Transverse colon (tissue), 4 donors: ENCODE measurements around the gene OR4C45. TPM values are rescaled to one million over a fixed set of nuclear protein-coding genes. Genes with fewer than 3 reads are reported as not detected.

Experiments
- DNase-seq: peaks from one replicate; pipeline ENCODE4 v3.0.0-alpha.2; 2019
- H3K27ac ChIP-seq, 4 donors: fragments of 200-600 bp; sonication (generic); 2 replicates each; pipeline ENCODE4 v1.5.1; 2016 to 2018; ENCODE audit warnings: inconsistent platforms in 4 of 4
- H3K27me3 ChIP-seq: fragments of 200-600 bp; sonication (generic); 2 replicates; pipeline ENCODE4 v1.5.1; 2017; ENCODE audit warnings: inconsistent platforms
- H3K36me3 ChIP-seq, 4 donors: fragments of 200-600 bp; sonication (generic); 2 replicates each; pipeline ENCODE4 v1.5.1; 2017 to 2019; ENCODE audit warnings: inconsistent platforms in 4 of 4
- H3K4me1 ChIP-seq, 4 donors: fragments of 200-600 bp; sonication (generic); 2 replicates each; pipeline ENCODE4 v1.5.1; 2017 to 2020; ENCODE audit warnings: inconsistent platforms in 4 of 4
- H3K4me3 ChIP-seq, 4 donors: fragments of 200-600 bp; sonication (generic); 1 replicate in 1 of 4; 2 replicates in 3 of 4; pipeline versions ENCODE4 v1.5.1 to v1.6.1; 2017 to 2019; ENCODE audit warnings: inconsistent platforms in 4 of 4
- H3K9me3 ChIP-seq, 2 donors: fragments of 200-600 bp; sonication (generic); 2 replicates each; pipeline ENCODE4 v1.5.1; 2017 to 2019; ENCODE audit warnings: inconsistent platforms in 2 of 2
- EP300 ChIP-seq: sonication (generic); formaldehyde crosslinking; IDR thresholded peaks from one replicate; pipeline ENCODE4 v1.6.1; 2017; ENCODE audit warnings: antibody characterized with exemption, low read depth
- POLR2A ChIP-seq: fragments of 450-650 bp; IDR thresholded peaks from one replicate; pipeline ENCODE4 v1.6.1; 2016; ENCODE audit warnings: antibody characterized with exemption, mild to moderate bottlenecking, moderate library complexity
- POLR2AphosphoS5 ChIP-seq, 3 donors: sonication (generic); formaldehyde crosslinking; IDR thresholded peaks; one replicate each; pipeline ENCODE4 v1.6.1; 2016; ENCODE audit warnings: antibody characterized with exemption in 3 of 3
- WGBS, 2 donors: methylation state at CpG; one replicate each; pipeline ENCODE4 v1.1.5; 2018; ENCODE audit warnings: low coverage in 1 of 2; 5-methylcytosine and 5-hydroxymethylcytosine counted together
- in situ Hi-C, 4 donors: fragments of 200-750 bp; cut with MboI; loops; one replicate each; pipeline versions ENCODE4 v1.15.0 to v1.15.1; 2017; ENCODE audit warnings: low sequenced_read_pairs in 3 of 4, low pct_ligation_motif_present in 1 of 4, low pct_unique_long_range_greater_than_20kb in 1 of 4
- intact Hi-C: fragments of 100-400 bp; cut with DNase I; formaldehyde crosslinking; loops from one replicate; pipeline ENCODE4 v1.15.1; 2023; ENCODE audit warnings: low total_unique reads
- total RNA-seq, 4 donors: library from RNA; depleted of rRNA; stranded (reverse); fragments of >200 nt; gene quantifications; one replicate each; pipeline ENCODE4 v1.1.0, GENCODE V29; 2016
- TF ChIP-seq, protein P1 (sequence below), 5 experiments: fragments of 200-600 bp in 3 of 5; fragments of 450-650 bp in 2 of 5; sonication (generic) in 3 of 5; IDR thresholded peaks; 1 replicate in 2 of 5; 2 replicates in 3 of 5; pipeline ENCODE4 v1.5.1; 2016 to 2017; ENCODE audit warnings: antibody characterized with exemption in 5 of 5, inconsistent platforms in 3 of 5, mild to moderate bottlenecking in 2 of 5, moderate library complexity in 1 of 5

Gene OR4C45
- total RNA-seq, 4 donors from 2014 or later = not detected

DNA sequence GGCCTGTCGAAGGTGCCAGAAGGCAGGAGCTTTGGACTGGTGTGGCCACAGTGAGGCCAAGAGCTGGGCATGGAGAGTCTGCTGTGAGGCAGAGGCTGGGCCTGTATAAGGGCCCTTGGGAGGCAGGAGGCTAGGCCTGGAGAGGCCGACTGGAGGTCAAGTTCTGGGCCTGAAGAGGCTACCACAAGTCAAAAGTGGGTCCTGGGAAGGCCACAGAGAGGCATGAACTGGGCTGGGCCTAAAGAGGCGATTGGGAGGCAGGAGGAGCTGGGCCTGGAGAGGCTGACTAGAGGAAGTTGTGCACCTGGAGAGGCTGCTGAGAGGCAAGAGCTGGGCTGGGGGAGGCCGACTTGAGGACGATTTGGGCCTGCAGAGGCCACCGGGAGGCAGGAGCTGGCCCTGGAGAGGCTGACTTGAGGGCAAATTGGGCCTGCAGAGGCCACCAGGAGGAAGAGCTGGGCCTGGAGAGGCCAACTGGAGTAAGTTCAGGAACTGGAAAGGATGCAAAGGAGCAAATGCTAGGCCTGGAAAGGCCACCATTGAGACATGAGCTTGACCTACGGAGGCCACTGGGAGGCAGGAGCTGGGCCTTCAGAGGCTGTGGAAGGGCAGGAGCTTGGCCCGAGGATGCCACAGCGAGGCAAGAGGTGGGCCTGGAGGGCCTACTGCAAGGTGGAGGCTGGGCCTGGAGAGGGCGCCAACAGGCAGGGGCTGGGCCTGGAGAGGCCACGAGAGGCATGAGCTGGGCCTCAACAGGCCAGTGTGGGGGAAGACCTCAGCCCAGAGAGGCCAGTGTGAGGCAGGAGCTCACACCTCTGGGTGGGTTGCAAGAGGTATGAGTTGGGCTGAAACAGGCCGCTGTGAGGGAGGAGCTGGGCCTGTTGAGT, 39.8 kb downstream of the OR4C45 start:
- in situ Hi-C loops (no loop called here), intact Hi-C loops (no loop called here)
- no peak for DNase-seq
- no peaks in the 10 kb centered on the region for H3K27me3 ChIP-seq
- no peak overlapping the region for H3K4me3 ChIP-seq
- no peaks in the 10 kb centered on the region for H3K36me3 ChIP-seq
- no peaks in the 10 kb centered on the region for H3K4me1 ChIP-seq
- TF ChIP-seq EP300 (no peak), POLR2AphosphoS5 (IDR thresholded peaks at IDR 0.05) (no peak), POLR2A (no peak)
- TF ChIP-seq, protein P1, sequence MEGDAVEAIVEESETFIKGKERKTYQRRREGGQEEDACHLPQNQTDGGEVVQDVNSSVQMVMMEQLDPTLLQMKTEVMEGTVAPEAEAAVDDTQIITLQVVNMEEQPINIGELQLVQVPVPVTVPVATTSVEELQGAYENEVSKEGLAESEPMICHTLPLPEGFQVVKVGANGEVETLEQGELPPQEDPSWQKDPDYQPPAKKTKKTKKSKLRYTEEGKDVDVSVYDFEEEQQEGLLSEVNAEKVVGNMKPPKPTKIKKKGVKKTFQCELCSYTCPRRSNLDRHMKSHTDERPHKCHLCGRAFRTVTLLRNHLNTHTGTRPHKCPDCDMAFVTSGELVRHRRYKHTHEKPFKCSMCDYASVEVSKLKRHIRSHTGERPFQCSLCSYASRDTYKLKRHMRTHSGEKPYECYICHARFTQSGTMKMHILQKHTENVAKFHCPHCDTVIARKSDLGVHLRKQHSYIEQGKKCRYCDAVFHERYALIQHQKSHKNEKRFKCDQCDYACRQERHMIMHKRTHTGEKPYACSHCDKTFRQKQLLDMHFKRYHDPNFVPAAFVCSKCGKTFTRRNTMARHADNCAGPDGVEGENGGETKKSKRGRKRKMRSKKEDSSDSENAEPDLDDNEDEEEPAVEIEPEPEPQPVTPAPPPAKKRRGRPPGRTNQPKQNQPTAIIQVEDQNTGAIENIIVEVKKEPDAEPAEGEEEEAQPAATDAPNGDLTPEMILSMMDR (IDR thresholded peaks at IDR 0.05) = no peak
- H3K27ac ChIP-seq = no peak overlapping the region
- H3K9me3 ChIP-seq = peaks cover 0 to 13% of the 10 kb centered on the region in 2 donors
- 75 to 79% methylated on average over 6 to 12 of the region's 12 CpGs for WGBS, 2 donors

DNA sequence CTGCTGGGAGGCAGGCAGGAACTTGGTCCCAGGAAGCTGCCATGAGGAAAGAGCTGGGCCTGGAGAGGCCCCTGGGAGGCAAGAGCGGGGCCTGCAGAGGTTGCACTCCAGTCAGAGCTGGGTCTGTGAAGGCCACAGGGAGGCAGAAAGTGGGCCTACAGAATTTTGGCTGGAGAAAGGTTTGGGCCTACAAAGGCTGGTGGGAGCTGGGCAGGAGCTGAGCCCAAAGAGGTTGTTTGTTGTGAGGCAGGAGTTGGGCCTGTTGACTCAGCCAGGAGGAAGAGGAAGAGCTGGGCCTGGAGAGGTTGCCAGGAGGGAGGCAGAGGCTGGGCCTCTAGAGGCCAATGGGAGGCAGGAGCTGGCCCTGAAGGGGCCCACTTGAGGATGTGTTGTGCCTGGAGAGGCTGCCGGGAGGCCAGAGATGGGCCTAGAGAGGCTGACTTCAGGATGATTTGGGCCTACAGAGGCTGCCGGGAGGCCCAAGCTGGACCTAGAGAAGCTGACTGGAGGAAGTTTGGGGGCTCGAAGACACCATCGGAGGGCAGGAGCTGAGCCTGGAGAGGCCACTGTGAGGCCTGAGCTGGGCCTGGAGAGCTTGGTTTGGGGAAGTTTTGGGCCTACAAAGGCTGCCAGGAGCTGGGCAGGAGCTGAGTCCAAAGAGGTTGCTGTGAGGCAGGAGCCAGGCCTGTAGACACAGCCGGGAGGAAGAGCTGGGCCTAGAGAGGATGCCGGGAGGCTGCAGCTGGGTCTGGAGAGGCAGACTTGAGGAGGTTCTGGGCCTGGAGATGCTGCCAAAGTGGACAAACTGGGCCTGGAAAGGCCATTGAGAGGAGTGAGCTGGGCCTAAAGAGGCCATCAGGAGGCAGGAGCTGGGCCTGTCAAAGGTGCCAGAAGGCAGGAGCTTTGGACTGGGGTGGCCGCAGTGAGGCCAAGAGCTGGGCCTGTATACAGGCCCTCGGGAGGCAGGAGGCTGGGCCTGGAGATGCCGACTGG, 40.7 kb downstream of the OR4C45 start:
- 89 to 94% methylated on average over 3 to 10 of the region's 10 CpGs for WGBS, 2 donors
- intact Hi-C loops = no loop called here

DNA sequence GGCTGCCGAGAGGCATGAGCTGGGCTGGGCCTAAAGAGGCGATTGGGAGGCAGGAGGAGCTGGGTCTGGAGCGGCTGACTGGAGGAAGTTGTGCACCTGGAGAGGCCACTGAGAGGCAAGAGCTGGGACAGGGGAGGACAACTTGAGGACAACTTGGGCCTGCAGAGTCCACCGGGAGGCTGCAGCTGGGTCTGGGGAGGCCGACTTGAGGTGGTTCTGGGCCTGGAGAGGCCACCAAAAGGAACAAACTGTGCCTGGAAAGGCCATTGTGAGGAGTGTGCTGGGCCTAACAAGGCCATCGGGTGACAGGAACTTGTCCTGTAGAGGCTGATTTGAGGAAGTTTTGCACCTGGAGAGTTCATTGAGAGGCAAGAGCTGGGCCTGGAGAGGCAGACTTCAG, 41.5 kb downstream of the OR4C45 start:
- in situ Hi-C loops (no loop called here), intact Hi-C loops (no loop called here)
- no peaks in the 10 kb centered on the region for H3K27me3 ChIP-seq
- H3K4me1 ChIP-seq = no peaks in the 10 kb centered on the region
- no peak overlapping the region for H3K27ac ChIP-seq
- no peaks in the 10 kb centered on the region for H3K36me3 ChIP-seq
- TF ChIP-seq POLR2A = no peak
- TF ChIP-seq, protein P1 (IDR thresholded peaks at IDR 0.05) = no peak
- no peak for TF ChIP-seq EP300
- no peak for TF ChIP-seq POLR2AphosphoS5 (IDR thresholded peaks at IDR 0.05)
- no peak overlapping the region for H3K4me3 ChIP-seq
- DNase-seq = no peak
- H3K9me3 ChIP-seq = peaks cover 0 to 13% of the 10 kb centered on the region in 2 donors
- WGBS, 2 donors = 83% methylated on average over 4 to 6 of the region's 6 CpGs

More for the DNA sequence above, 40.7 kb downstream of the OR4C45 start:
- TF ChIP-seq EP300 = no peak
- TF ChIP-seq POLR2A = no peak
- TF ChIP-seq, protein P1 (IDR thresholded peaks at IDR 0.05) = no peak
- no peak for TF ChIP-seq POLR2AphosphoS5 (IDR thresholded peaks at IDR 0.05)
- no peak overlapping the region for H3K4me3 ChIP-seq
- H3K27me3 ChIP-seq = no peaks in the 10 kb centered on the region
- in situ Hi-C loops = no loop called here
- H3K4me1 ChIP-seq = no peaks in the 10 kb centered on the region
- H3K36me3 ChIP-seq = no peaks in the 10 kb centered on the region
- no peak overlapping the region for H3K27ac ChIP-seq
- DNase-seq = no peak
- H3K9me3 ChIP-seq = peaks cover 0 to 13% of the 10 kb centered on the region in 2 donors

DNA sequence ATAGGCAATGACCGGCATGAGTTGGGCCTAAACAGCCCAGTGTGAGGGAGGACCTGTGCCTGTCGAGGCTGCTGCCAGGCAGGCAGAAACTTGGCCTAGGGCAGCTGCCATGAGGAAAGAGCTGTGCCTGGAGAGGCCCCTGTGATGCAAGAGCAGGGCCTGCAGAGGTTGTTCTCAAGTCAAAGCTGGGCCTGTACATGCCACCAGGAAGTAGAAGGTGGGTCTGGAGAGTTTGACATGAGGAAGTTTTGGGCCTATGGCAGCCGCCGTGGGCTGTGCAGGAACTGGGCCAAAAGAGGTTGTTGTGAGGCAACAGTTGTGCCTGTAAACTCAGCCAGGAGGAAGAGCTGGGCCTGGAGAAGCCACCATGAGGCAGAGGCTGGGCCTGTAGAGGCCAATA, 43.2 kb downstream of the OR4C45 start:
- WGBS, 2 donors = 75% methylated on average over 4 of the region's 4 CpGs; no CpG with 5 or more reads in 1 of the 2 donors
- Histone ChIP-seq H3K4me1 (no peaks in the 10 kb centered on the region), H3K4me3 (no peak overlapping the region), H3K36me3 (no peaks in the 10 kb centered on the region), H3K27ac (no peak overlapping the region), H3K27me3 (no peaks in the 10 kb centered on the region), H3K9me3 (peaks cover 0 to 13% of the 10 kb centered on the region in 2 donors)
- intact Hi-C loops (no loop called here), in situ Hi-C loops (loop anchor here in 2 of 4 donors (25.0 kb wide), 1 partner anchor 261 kb away; no protein-coding TSS in a partner anchor)
- DNase-seq = no peak
- TF ChIP-seq POLR2AphosphoS5 (IDR thresholded peaks at IDR 0.05) = no peak
- TF ChIP-seq EP300 = no peak
- no peak for TF ChIP-seq POLR2A
- TF ChIP-seq, protein P1 (IDR thresholded peaks at IDR 0.05) = no peak
